GM12875 (cell line): ENCODE measurements around the gene MYDGF.

ENCODE experiments used
- H3K4me3 ChIP-seq: one replicate; pipeline ENCODE4 v1.5.1; 2011; ENCODE audit warnings: low read depth, low read length, control low read depth
- CTCF ChIP-seq: IDR thresholded peaks from 2 replicates; pipeline ENCODE4 v1.5.1; 2011; ENCODE audit warnings: low read depth, mild to moderate bottlenecking, control low read depth, inconsistent platforms, low read length, moderate library complexity, borderline replicate concordance; ENCODE audit not compliant: insufficient read depth

The MYDGF gene

GRCh38 chr19:4636151-4636717, 33.9 kb downstream of the MYDGF start:
- H3K4me3 ChIP-seq, result peak overlapping the region; percentile 39
- TF ChIP-seq CTCF, result peak; percentile 96

GRCh38 chr19:4635754-4636116, 34.4 kb downstream of the MYDGF start:
- TF ChIP-seq CTCF, result no peak
- H3K4me3 ChIP-seq, result peak overlapping the region; percentile 39

- TF ChIP-seq CTCF, result peak; percentile 88
- no peak overlapping the region for H3K4me3 ChIP-seq
These were observed 36.8 kb downstream of the MYDGF start for GRCh38 chr19:4633140-4633967.

GRCh38 chr19:4624733-4625362, 45.3 kb downstream of the MYDGF start:
- TF ChIP-seq CTCF, result peak; percentile 39; the same call in 1 of the 2 replicates
- H3K4me3 ChIP-seq, result no peak overlapping the region

- H3K4me3 ChIP-seq, result no peak overlapping the region
- no peak for TF ChIP-seq CTCF
These were observed 45.8 kb downstream of the MYDGF start for GRCh38 chr19:4624301-4624700.

- H3K4me3 ChIP-seq, result no peak overlapping the region
- no peak for TF ChIP-seq CTCF
These were observed 47.3 kb downstream of the MYDGF start for GRCh38 chr19:4622695-4623421.
